ENCODE data around the gene STAC2.

DNA sequence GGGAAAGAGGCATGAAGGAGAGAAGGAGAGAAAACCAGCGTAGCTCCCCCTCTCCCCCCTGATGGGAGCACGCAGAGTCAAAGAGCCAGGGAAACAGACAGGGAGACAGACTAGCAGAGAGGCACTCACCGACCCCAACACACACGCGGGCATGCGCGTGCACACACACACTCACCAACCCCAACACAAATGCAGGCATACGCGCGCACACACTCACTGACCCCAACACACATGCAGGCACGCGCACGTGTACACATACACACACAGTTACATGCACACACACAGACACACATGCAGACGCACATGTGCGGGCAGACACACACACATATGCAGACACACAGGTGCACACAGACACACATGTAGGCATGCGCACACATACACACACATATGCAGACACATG, 32.8 kb downstream of the STAC2 start:
- TF ChIP-seq, protein P1, sequence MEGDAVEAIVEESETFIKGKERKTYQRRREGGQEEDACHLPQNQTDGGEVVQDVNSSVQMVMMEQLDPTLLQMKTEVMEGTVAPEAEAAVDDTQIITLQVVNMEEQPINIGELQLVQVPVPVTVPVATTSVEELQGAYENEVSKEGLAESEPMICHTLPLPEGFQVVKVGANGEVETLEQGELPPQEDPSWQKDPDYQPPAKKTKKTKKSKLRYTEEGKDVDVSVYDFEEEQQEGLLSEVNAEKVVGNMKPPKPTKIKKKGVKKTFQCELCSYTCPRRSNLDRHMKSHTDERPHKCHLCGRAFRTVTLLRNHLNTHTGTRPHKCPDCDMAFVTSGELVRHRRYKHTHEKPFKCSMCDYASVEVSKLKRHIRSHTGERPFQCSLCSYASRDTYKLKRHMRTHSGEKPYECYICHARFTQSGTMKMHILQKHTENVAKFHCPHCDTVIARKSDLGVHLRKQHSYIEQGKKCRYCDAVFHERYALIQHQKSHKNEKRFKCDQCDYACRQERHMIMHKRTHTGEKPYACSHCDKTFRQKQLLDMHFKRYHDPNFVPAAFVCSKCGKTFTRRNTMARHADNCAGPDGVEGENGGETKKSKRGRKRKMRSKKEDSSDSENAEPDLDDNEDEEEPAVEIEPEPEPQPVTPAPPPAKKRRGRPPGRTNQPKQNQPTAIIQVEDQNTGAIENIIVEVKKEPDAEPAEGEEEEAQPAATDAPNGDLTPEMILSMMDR (IDR thresholded peaks at IDR 0.05) = no peak
- TF ChIP-seq POLR2AphosphoS5 (IDR thresholded peaks at IDR 0.05) (no peak), POLR2A (IDR thresholded peaks at IDR 0.05) (no peak), EP300 (IDR thresholded peaks at IDR 0.05) (no peak)

All from sigmoid colon (tissue), 4 donors.